Vagina (tissue), 2 donors: ENCODE data around the gene ELOVL7. TPM values are rescaled to one million over a fixed set of nuclear protein-coding genes. Genes with fewer than 3 reads are reported as not detected.

Experiments used
- DNase-seq, 2 donors: peaks; one replicate each; pipeline ENCODE4 v3.0.0-alpha.2; 2017; ENCODE audit errors: extremely low spot score in 2 of 2
- H3K27ac ChIP-seq: fragments of 200-600 bp; sonication (generic); one replicate; pipeline ENCODE4 v1.5.1; 2019
- H3K27me3 ChIP-seq: fragments of 200-600 bp; sonication (generic); one replicate; pipeline ENCODE4 v1.5.1; 2019
- H3K36me3 ChIP-seq, 2 donors: fragments of 200-600 bp; sonication (generic); one replicate each; pipeline ENCODE4 v1.5.1; 2017 to 2019
- H3K4me1 ChIP-seq: fragments of 200-600 bp; sonication (generic); one replicate; pipeline ENCODE4 v1.5.1; 2019
- H3K4me3 ChIP-seq, 2 donors: fragments of 200-600 bp; sonication (generic); 1 replicate in 1 of 2; 2 replicates in 1 of 2; pipeline ENCODE4 v1.5.1; 2016 to 2019
- H3K9me3 ChIP-seq: fragments of 200-600 bp; sonication (generic); one replicate; pipeline ENCODE4 v1.5.1; 2019
- CTCF ChIP-seq, 3 experiments: fragments of 450-650 bp in 2 of 3; fragments of 200-600 bp in 1 of 3; sonication (generic) in 1 of 3; IDR thresholded peaks; one replicate each; pipeline ENCODE4 v1.5.1; 2017 to 2019; ENCODE audit warnings: antibody characterized with exemption in 3 of 3, mild to moderate bottlenecking in 2 of 3, moderate library complexity in 2 of 3
- POLR2A ChIP-seq, 2 donors: fragments of 450-650 bp; IDR thresholded peaks; one replicate each; pipeline ENCODE4 v1.6.1; 2017; ENCODE audit warnings: antibody characterized with exemption in 2 of 2, mild to moderate bottlenecking in 2 of 2, moderate library complexity in 2 of 2
- POLR2AphosphoS5 ChIP-seq, 2 donors: sonication (generic); formaldehyde crosslinking; IDR thresholded peaks; one replicate each; pipeline ENCODE4 v1.9.0; 2017; ENCODE audit warnings: antibody characterized with exemption in 2 of 2, mild to moderate bottlenecking in 2 of 2, low read depth in 1 of 2; ENCODE audit not compliant: insufficient read depth in 1 of 2
- intact Hi-C: fragments of 100-400 bp; cut with DNase I; formaldehyde crosslinking; loops from one replicate; pipeline ENCODE4 v1.15.1; 2023
- total RNA-seq: library from RNA; depleted of rRNA; stranded (reverse); fragments of >200 nt; gene quantifications from one replicate; pipeline ENCODE4 v1.2.3, GENCODE V29; 2016

Gene ELOVL7
- total RNA-seq, 1 donor from 2014 or later = 3.9 TPM

GRCh38 chr5:60776343-60776742 lies 67.7 kb downstream of the ELOVL7 start:
- no peaks in the 10 kb centered on the region for H3K27me3 ChIP-seq
- no peaks in the 10 kb centered on the region for H3K4me1 ChIP-seq
- no peak overlapping the region for H3K27ac ChIP-seq
- no peak overlapping the region for H3K4me3 ChIP-seq
- DNase-seq = no peak
- intact Hi-C loops = no loop called here
- no peaks in the 10 kb centered on the region for H3K36me3 ChIP-seq
- H3K9me3 ChIP-seq = no peaks in the 10 kb centered on the region
- TF ChIP-seq POLR2AphosphoS5 (IDR thresholded peaks at IDR 0.05; ENCODE audit: insufficient read depth in 1 of 2, low read depth in 1 of 2) (no peak), CTCF (IDR thresholded peaks at IDR 0.05) (no peak), POLR2A (IDR thresholded peaks at IDR 0.05) (no peak)

GRCh38 chr5:60765019-60765709 lies 78.9 kb downstream of the ELOVL7 start:
- intact Hi-C loops = no loop called here
- Histone ChIP-seq H3K36me3 (no peaks in the 10 kb centered on the region), H3K27me3 (no peaks in the 10 kb centered on the region), H3K4me3 (no peak overlapping the region), H3K4me1 (no peaks in the 10 kb centered on the region), H3K27ac (no peak overlapping the region), H3K9me3 (no peaks in the 10 kb centered on the region)
- TF ChIP-seq POLR2AphosphoS5 (IDR thresholded peaks at IDR 0.05; ENCODE audit: insufficient read depth in 1 of 2, low read depth in 1 of 2) = no peak
- no peak for TF ChIP-seq POLR2A (IDR thresholded peaks at IDR 0.05)
- no peak for TF ChIP-seq CTCF (IDR thresholded peaks at IDR 0.05)
- DNase-seq = no peak

GRCh38 chr5:60763061-60763460 lies 81.0 kb downstream of the ELOVL7 start:
- no peak for DNase-seq
- TF ChIP-seq POLR2A (IDR thresholded peaks at IDR 0.05) (no peak), POLR2AphosphoS5 (IDR thresholded peaks at IDR 0.05; ENCODE audit: insufficient read depth in 1 of 2, low read depth in 1 of 2) (no peak), CTCF (IDR thresholded peaks at IDR 0.05) (no peak)
- H3K36me3 ChIP-seq = no peaks in the 10 kb centered on the region

GRCh38 chr5:60754495-60754894 lies 89.6 kb downstream of the ELOVL7 start:
- Histone ChIP-seq H3K27ac (no peak overlapping the region), H3K27me3 (no peaks in the 10 kb centered on the region), H3K4me3 (no peak overlapping the region), H3K4me1 (no peaks in the 10 kb centered on the region), H3K9me3 (no peaks in the 10 kb centered on the region), H3K36me3 (no peaks in the 10 kb centered on the region)
- DNase-seq = no peak
- TF ChIP-seq CTCF (IDR thresholded peaks at IDR 0.05) (no peak), POLR2A (IDR thresholded peaks at IDR 0.05) (no peak), POLR2AphosphoS5 (IDR thresholded peaks at IDR 0.05; ENCODE audit: insufficient read depth in 1 of 2, low read depth in 1 of 2) (no peak)
- intact Hi-C loops = no loop called here

More at GRCh38 chr5:60763061-60763460, 81.0 kb downstream of the ELOVL7 start:
- Histone ChIP-seq H3K4me3 (no peak overlapping the region), H3K9me3 (no peaks in the 10 kb centered on the region), H3K27ac (no peak overlapping the region), H3K4me1 (no peaks in the 10 kb centered on the region), H3K27me3 (no peaks in the 10 kb centered on the region)
- intact Hi-C loops = no loop called here

- DNase-seq = no peak
- intact Hi-C loops = no loop called here
- H3K36me3 ChIP-seq = no peaks in the 10 kb centered on the region
- no peak overlapping the region for H3K4me3 ChIP-seq
- H3K27me3 ChIP-seq = no peaks in the 10 kb centered on the region
- TF ChIP-seq CTCF (IDR thresholded peaks at IDR 0.05) = no peak
- TF ChIP-seq POLR2A (IDR thresholded peaks at IDR 0.05) = no peak
- TF ChIP-seq POLR2AphosphoS5 (IDR thresholded peaks at IDR 0.05; ENCODE audit: insufficient read depth in 1 of 2, low read depth in 1 of 2) = no peak
- H3K9me3 ChIP-seq = peaks cover 8% of the 10 kb centered on the region
- H3K4me1 ChIP-seq = no peaks in the 10 kb centered on the region
- no peak overlapping the region for H3K27ac ChIP-seq
Measured at GRCh38 chr5:60744682-60745081, 99.4 kb downstream of the ELOVL7 start.
